Activated CD4-positive, CD25-positive, alpha-beta regulatory T cell treated with anti-CD3 and anti-CD28 coated beads, Interleukin-2, amount 50 U/mL, for 24 hours (primary cell): ENCODE measurements around the gene DKK3.

ENCODE experiments used
- ATAC-seq, 2 donors: fragments of 150-1000 bp; cut with Tn5 transposase; one replicate each; pipeline ENCODE4 v1.10.0; 2021; ENCODE audit warnings: mild to moderate bottlenecking in 1 of 2, moderate library complexity in 1 of 2

DKK3 gene

GRCh38 chr11:12003336-12003735, 5.1 kb downstream of the DKK3 start:
- ATAC-seq = no peak

- ATAC-seq = no peak
These were observed 7.2 kb downstream of the DKK3 start for GRCh38 chr11:12001186-12001585.

- no peak for ATAC-seq
These were observed 10.2 kb downstream of the DKK3 start for GRCh38 chr11:11998091-11998781.

GRCh38 chr11:11997049-11997322, 11.4 kb downstream of the DKK3 start:
- ATAC-seq = no peak

- no peak for ATAC-seq
These were observed 11.9 kb downstream of the DKK3 start for GRCh38 chr11:11996321-11997048.

- ATAC-seq = no peak
These were observed 12.8 kb downstream of the DKK3 start for GRCh38 chr11:11995601-11996000.

- no peak for ATAC-seq
These were observed 14.6 kb downstream of the DKK3 start for GRCh38 chr11:11993839-11994238.

GRCh38 chr11:11992257-11993212, 15.9 kb downstream of the DKK3 start:
- ATAC-seq = no peak

GRCh38 chr11:11989774-11990744, 18.4 kb downstream of the DKK3 start:
- no peak for ATAC-seq

- ATAC-seq = no peak
These were observed 19.7 kb downstream of the DKK3 start for GRCh38 chr11:11988681-11989261.

- ATAC-seq = no peak
These were observed 20.3 kb downstream of the DKK3 start for GRCh38 chr11:11988099-11988651.

GRCh38 chr11:11987503-11988022, 20.9 kb downstream of the DKK3 start:
- ATAC-seq = peak; percentile 45 to 60

GRCh38 chr11:11985954-11986949, 22.2 kb downstream of the DKK3 start:
- no peak for ATAC-seq

GRCh38 chr11:11985016-11985715, 23.3 kb downstream of the DKK3 start:
- no peak for ATAC-seq

- no peak for ATAC-seq
These were observed 23.9 kb downstream of the DKK3 start for GRCh38 chr11:11984563-11984962.

- ATAC-seq = no peak
These were observed 25.0 kb downstream of the DKK3 start for GRCh38 chr11:11983427-11983826.

GRCh38 chr11:11982975-11983374, 25.5 kb downstream of the DKK3 start:
- no peak for ATAC-seq

GRCh38 chr11:11982461-11982860, 26.0 kb downstream of the DKK3 start:
- ATAC-seq = no peak

- ATAC-seq = no peak
These were observed 26.6 kb downstream of the DKK3 start for GRCh38 chr11:11981840-11982239.
